Esophagus muscularis mucosa (tissue), 4 donors: ENCODE data around the gene USP47.

Source experiments
- CTCF ChIP-seq, 3 experiments: fragments of 200-600 bp in 2 of 3; fragments of 450-650 bp in 1 of 3; sonication (generic) in 2 of 3; IDR thresholded peaks; one replicate each; pipeline ENCODE4 v1.5.1; 2017 to 2019; ENCODE audit warnings: antibody characterized with exemption in 3 of 3, mild to moderate bottlenecking in 2 of 3, moderate library complexity in 1 of 3
- EP300 ChIP-seq: sonication (generic); formaldehyde crosslinking; IDR thresholded peaks from one replicate; pipeline ENCODE4 v1.6.1; 2017; ENCODE audit warnings: antibody characterized with exemption
- POLR2A ChIP-seq: fragments of 450-650 bp; IDR thresholded peaks from one replicate; pipeline ENCODE4 v1.6.1; 2017; ENCODE audit warnings: antibody characterized with exemption, moderate library complexity, mild to moderate bottlenecking, low read depth
- POLR2AphosphoS5 ChIP-seq, 2 donors: sonication (generic); formaldehyde crosslinking; IDR thresholded peaks; one replicate each; pipeline ENCODE4 v1.6.1; 2017; ENCODE audit warnings: antibody characterized with exemption in 2 of 2

GRCh38 chr11:11860103-11860979 lies 18.6 kb downstream of the USP47 start:
- no peak for TF ChIP-seq POLR2AphosphoS5 (IDR thresholded peaks at IDR 0.05)
- TF ChIP-seq POLR2A = no peak
- TF ChIP-seq CTCF (IDR thresholded peaks at IDR 0.05) = no peak
- TF ChIP-seq EP300 = no peak
